ENCODE measurements around the gene PPIF.

GRCh38 chr10:79404690-79405131, 57.4 kb downstream of the PPIF start:
- TF ChIP-seq CTCF (IDR thresholded peaks at IDR 0.05) (no peak), POLR2A (IDR thresholded peaks at IDR 0.05) (no peak)
